IPS-NIHi11 (cell line): ENCODE data around the gene SERPINB10.

ENCODE experiments used
- DNase-seq: peaks from one replicate; pipeline ENCODE4 v3.0.0; 2012; ENCODE audit warnings: mixed read lengths, low spot score

SERPINB10 gene

GRCh38 chr18:63980896-63981460 is 73.2 kb downstream of the SERPINB10 start:
- DNase-seq = no peak

DNA sequence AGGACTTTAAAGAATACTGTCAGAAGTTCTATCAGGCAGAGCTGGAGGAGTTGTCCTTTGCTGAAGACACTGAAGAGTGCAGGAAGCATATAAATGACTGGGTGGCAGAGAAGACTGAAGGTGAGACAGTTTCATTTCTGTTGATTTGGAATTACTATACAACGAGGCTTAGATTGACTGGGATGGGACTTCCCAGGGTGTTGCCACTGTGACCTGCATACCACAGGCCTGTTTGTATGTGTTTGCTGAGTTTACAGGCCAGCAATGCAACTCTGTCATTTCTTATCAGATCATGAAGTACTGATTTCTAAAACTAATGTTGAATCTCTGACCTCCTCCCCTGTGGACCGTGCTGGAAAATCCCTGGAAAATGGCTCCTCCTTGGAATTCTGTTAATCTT is 74.0 kb downstream of the SERPINB10 start:
- no peak for DNase-seq

DNA sequence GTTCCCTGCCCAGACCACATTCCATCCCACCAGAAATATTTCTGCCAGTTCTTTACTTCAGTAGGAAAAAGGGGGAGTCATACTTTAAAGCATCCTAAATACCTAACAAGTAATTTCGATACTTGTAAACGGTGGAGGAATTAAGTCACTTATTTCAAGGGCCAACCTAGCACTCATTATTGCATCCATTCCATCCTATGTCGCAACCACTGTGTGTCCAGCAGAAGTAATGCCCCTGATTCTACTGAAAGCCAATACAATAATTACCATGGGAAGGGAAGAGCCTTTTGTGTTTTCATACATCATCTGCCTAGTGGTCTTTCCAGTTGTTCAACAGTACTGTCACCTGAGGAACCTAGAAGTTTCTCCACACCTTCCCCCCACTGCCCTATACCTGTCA is 74.6 kb downstream of the SERPINB10 start:
- no peak for DNase-seq
